ENCODE data around the gene ATXN10.

The ATXN10 gene

GRCh38 chr22:45891471-45891995 is 219.9 kb downstream of the ATXN10 start:
- TF ChIP-seq GATA3 (IDR thresholded peaks at IDR 0.05; ENCODE audit: low read depth, low read length), result no peak
- no peak for TF ChIP-seq GATA2 (IDR thresholded peaks at IDR 0.05; ENCODE audit: low read depth, low read length)

GRCh38 chr22:45891996-45892621 is 220.5 kb downstream of the ATXN10 start:
- TF ChIP-seq GATA3 (IDR thresholded peaks at IDR 0.05; ENCODE audit: low read depth, low read length) (no peak), GATA2 (IDR thresholded peaks at IDR 0.05; ENCODE audit: low read depth, low read length) (no peak)

GRCh38 chr22:45892681-45893461 is 221.2 kb downstream of the ATXN10 start:
- TF ChIP-seq GATA3 (IDR thresholded peaks at IDR 0.05; ENCODE audit: low read depth, low read length) (no peak), GATA2 (IDR thresholded peaks at IDR 0.05; ENCODE audit: low read depth, low read length) (no peak)

- TF ChIP-seq GATA2 (IDR thresholded peaks at IDR 0.05; ENCODE audit: low read depth, low read length) (no peak), GATA3 (IDR thresholded peaks at IDR 0.05; ENCODE audit: low read depth, low read length) (no peak)
Measured at GRCh38 chr22:45893516-45893915, 221.9 kb downstream of the ATXN10 start.
